ENCODE measurements around the gene ABHD12.

The ABHD12 gene

DNA sequence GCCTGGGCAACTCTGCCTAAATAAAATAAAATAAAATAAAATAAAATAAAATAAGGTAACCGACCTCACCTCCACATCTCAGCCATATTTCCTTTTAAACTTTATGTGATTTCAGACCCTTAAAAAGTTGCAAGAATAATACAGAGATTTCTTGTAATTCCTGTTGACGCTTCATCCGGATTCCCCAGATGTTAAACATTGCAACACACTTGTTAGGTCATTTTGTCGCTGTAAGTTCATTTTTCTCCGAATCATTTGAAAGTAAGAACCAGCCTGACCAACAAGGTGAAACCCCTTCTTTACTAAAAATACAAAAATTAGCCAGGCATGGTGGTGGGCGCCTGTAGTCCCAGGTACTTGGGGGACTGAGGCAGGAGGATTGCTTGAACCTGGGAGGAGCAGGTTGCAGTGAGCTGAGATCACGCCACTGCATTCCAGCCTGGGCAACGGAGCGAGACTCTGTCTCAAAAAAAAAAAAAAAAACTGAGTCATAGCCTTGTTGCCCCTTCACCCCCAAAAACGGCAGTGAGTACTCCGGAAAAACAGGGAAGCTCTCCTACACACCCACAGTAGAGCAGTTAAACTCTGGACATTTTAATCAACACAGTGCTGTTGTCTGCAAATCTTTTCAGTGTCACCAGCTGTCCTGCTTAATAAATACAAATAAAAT lies 136.9 kb downstream of the ABHD12 start:
- DNase-seq: peak; percentile 62 to 71 (median 63)

GRCh38 chr20:25252686-25253421 lies 137.8 kb downstream of the ABHD12 start:
- DNase-seq: no peak

DNA sequence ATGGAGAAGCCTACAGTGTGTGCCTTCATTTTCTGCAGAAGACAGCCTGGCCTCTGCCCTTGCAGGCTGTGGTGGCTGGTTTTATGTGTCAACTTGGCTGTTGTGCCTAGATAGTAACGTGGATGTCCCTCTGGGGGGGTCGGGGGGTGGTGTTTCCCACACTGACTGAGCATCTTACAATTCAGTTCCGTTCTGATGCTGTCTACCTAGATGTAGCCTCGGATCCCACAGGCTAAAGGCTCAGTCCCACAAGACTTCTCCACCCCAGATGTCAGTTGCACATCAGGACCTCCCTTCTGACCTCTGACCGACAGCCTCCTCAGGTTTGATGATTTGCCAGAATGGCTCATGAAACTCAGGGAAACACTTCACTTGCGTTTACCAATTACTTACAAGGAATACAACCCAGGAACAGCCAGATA lies 138.4 kb downstream of the ABHD12 start:
- no peak for DNase-seq

- DNase-seq: no peak
Measured at GRCh38 chr20:25251558-25251957, 139.1 kb downstream of the ABHD12 start.

GRCh38 chr20:25251019-25251418 lies 139.6 kb downstream of the ABHD12 start:
- DNase-seq: no peak

- no peak for DNase-seq
Measured at GRCh38 chr20:25250508-25250907, 140.1 kb downstream of the ABHD12 start.
